HL-60 (cell line): ENCODE data around the gene IGSF9B.

Experiments used
- DNase-seq, 2 experiments: peaks; one replicate each; pipeline ENCODE4 v3.0.0-alpha.2; 2010 to 2020; ENCODE audit warnings: low read depth in 1 of 2, low spot score in 1 of 2
- H3K27ac ChIP-seq: fragments of 250-450 bp; sonication (Bioruptor Pico); replicated peaks from 2 replicates; pipeline ENCODE4 v1.5.1; 2020; ENCODE audit warnings: mild to moderate bottlenecking, moderate library complexity
- H3K27me3 ChIP-seq: fragments of 250-450 bp; sonication (Bioruptor Pico); 2 replicates; pipeline ENCODE4 v1.5.1; 2021; ENCODE audit warnings: mild to moderate bottlenecking, moderate library complexity; ENCODE audit not compliant: insufficient read depth, poor library complexity, severe bottlenecking
- H3K4me3 ChIP-seq: replicated peaks from 2 replicates; pipeline ENCODE4 v1.5.1; 2011; ENCODE audit warnings: mild to moderate bottlenecking, control low read depth, low read length; ENCODE audit not compliant: insufficient read depth
- GABPA ChIP-seq: IDR thresholded peaks from 2 replicates; pipeline ENCODE4 v1.6.1; 2012; ENCODE audit warnings: low read depth
- POLR2AphosphoS5 ChIP-seq: IDR thresholded peaks from 2 replicates; pipeline ENCODE4 v1.6.1; 2012; ENCODE audit warnings: low read depth
- SPI1 ChIP-seq: IDR thresholded peaks from 2 replicates; pipeline ENCODE4 v1.6.1; 2012; ENCODE audit warnings: low read depth, mild to moderate bottlenecking, borderline replicate concordance
- TF ChIP-seq, protein P1 (sequence below): IDR thresholded peaks from 2 replicates; pipeline ENCODE4 v1.6.1; 2012; ENCODE audit warnings: low read depth; ENCODE audit not compliant: insufficient replicate concordance
- TF ChIP-seq, protein P2 (sequence below): IDR thresholded peaks from one replicate; pipeline ENCODE4 v1.5.1; 2011; ENCODE audit warnings: low read length, control low read depth, inconsistent platforms; ENCODE audit not compliant: insufficient read depth

Gene IGSF9B

GRCh38 chr11:133916784-133917440, 39.9 kb downstream of the IGSF9B start:
- no peak overlapping the region for H3K27ac ChIP-seq
- H3K27me3 ChIP-seq = no peaks in the 10 kb centered on the region
- DNase-seq = no peak
- H3K4me3 ChIP-seq = no peak overlapping the region
- TF ChIP-seq, protein P1, sequence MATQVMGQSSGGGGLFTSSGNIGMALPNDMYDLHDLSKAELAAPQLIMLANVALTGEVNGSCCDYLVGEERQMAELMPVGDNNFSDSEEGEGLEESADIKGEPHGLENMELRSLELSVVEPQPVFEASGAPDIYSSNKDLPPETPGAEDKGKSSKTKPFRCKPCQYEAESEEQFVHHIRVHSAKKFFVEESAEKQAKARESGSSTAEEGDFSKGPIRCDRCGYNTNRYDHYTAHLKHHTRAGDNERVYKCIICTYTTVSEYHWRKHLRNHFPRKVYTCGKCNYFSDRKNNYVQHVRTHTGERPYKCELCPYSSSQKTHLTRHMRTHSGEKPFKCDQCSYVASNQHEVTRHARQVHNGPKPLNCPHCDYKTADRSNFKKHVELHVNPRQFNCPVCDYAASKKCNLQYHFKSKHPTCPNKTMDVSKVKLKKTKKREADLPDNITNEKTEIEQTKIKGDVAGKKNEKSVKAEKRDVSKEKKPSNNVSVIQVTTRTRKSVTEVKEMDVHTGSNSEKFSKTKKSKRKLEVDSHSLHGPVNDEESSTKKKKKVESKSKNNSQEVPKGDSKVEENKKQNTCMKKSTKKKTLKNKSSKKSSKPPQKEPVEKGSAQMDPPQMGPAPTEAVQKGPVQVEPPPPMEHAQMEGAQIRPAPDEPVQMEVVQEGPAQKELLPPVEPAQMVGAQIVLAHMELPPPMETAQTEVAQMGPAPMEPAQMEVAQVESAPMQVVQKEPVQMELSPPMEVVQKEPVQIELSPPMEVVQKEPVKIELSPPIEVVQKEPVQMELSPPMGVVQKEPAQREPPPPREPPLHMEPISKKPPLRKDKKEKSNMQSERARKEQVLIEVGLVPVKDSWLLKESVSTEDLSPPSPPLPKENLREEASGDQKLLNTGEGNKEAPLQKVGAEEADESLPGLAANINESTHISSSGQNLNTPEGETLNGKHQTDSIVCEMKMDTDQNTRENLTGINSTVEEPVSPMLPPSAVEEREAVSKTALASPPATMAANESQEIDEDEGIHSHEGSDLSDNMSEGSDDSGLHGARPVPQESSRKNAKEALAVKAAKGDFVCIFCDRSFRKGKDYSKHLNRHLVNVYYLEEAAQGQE = no peak
- TF ChIP-seq SPI1 (no peak), POLR2AphosphoS5 (no peak), GABPA (no peak)
- TF ChIP-seq, protein P2, sequence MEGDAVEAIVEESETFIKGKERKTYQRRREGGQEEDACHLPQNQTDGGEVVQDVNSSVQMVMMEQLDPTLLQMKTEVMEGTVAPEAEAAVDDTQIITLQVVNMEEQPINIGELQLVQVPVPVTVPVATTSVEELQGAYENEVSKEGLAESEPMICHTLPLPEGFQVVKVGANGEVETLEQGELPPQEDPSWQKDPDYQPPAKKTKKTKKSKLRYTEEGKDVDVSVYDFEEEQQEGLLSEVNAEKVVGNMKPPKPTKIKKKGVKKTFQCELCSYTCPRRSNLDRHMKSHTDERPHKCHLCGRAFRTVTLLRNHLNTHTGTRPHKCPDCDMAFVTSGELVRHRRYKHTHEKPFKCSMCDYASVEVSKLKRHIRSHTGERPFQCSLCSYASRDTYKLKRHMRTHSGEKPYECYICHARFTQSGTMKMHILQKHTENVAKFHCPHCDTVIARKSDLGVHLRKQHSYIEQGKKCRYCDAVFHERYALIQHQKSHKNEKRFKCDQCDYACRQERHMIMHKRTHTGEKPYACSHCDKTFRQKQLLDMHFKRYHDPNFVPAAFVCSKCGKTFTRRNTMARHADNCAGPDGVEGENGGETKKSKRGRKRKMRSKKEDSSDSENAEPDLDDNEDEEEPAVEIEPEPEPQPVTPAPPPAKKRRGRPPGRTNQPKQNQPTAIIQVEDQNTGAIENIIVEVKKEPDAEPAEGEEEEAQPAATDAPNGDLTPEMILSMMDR = no peak

- no peaks in the 10 kb centered on the region for H3K27me3 ChIP-seq
- H3K4me3 ChIP-seq = no peak overlapping the region
- H3K27ac ChIP-seq = no peak overlapping the region
- no peak for TF ChIP-seq POLR2AphosphoS5
- TF ChIP-seq SPI1 = no peak
- TF ChIP-seq, protein P1 = no peak
- TF ChIP-seq, protein P2 = no peak
- no peak for TF ChIP-seq GABPA
- DNase-seq = no peak
These were observed 43.0 kb downstream of the IGSF9B start for GRCh38 chr11:133913761-133914160.

DNA sequence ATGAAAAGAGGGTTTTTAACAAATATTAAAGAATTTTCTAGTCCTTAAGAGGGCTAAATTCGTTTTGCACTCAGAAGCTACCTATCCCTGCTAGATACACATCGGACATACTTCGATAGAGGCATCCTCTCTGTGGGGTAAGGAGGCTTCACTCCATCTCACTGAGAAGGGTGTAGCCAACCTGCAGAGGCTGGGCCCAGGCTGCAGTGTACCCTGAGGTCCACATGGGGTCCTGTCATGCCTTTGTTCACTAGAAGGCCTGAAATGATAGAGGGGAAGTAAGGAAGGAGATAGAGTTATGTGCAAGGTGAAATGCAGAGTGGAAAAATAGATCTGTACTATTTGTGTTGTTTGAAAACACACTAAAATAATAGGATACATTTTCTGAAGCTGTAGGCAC, 45.6 kb downstream of the IGSF9B start:
- Histone ChIP-seq H3K27me3 (no peaks in the 10 kb centered on the region), H3K4me3 (no peak overlapping the region), H3K27ac (no peak overlapping the region)
- no peak for DNase-seq
- TF ChIP-seq SPI1 (no peak), GABPA (no peak), POLR2AphosphoS5 (no peak)
- TF ChIP-seq, protein P1 = no peak
- TF ChIP-seq, protein P2 = no peak
